Stomach (tissue), 9 donors: ENCODE measurements around the gene C3orf70. TPM values are rescaled to one million over a fixed set of nuclear protein-coding genes. Genes with fewer than 3 reads are reported as not detected.

Experiments
- DNase-seq, 2 donors: peaks; one replicate each; pipeline versions ENCODE4 v3.0.0 to v3.0.0-alpha.2; 2013 to 2019
- H3K27ac ChIP-seq, 5 donors: fragments of 200-600 bp in 4 of 5; sonication (generic) in 4 of 5; one replicate each; pipeline ENCODE4 v1.5.1; 2013 to 2019; ENCODE audit warnings: mild to moderate bottlenecking in 1 of 5, moderate library complexity in 1 of 5
- H3K27me3 ChIP-seq, 3 donors: fragments of 200-600 bp; sonication (generic); one replicate each; pipeline ENCODE4 v1.5.1; 2017 to 2019; ENCODE audit warnings: mixed run types in 1 of 3
- H3K36me3 ChIP-seq, 4 donors: fragments of 200-600 bp; sonication (generic); 1 replicate in 3 of 4; 2 replicates in 1 of 4; pipeline ENCODE4 v1.5.1; 2016 to 2019
- H3K4me1 ChIP-seq, 4 donors: fragments of 200-600 bp; sonication (generic); one replicate each; pipeline ENCODE4 v1.5.1; 2016 to 2019
- H3K4me3 ChIP-seq, 4 donors: fragments of 200-600 bp; sonication (generic) in 3 of 4; one replicate each; pipeline ENCODE4 v1.5.1; 2016 to 2019; ENCODE audit warnings: mild to moderate bottlenecking in 1 of 4
- H3K9me3 ChIP-seq, 4 donors: fragments of 200-600 bp; sonication (generic); one replicate each; pipeline ENCODE4 v1.5.1; 2016 to 2019
- CTCF ChIP-seq, 7 experiments: fragments of 450-650 bp in 4 of 7; fragments of 200-600 bp in 3 of 7; sonication (generic) in 3 of 7; IDR thresholded peaks; one replicate each; pipeline ENCODE4 v1.5.1; 2016 to 2019; ENCODE audit warnings: antibody characterized with exemption in 7 of 7, control low read depth in 2 of 7, mild to moderate bottlenecking in 1 of 7
- EP300 ChIP-seq: sonication (generic); formaldehyde crosslinking; IDR thresholded peaks from one replicate; pipeline ENCODE4 v1.6.1; 2017; ENCODE audit warnings: antibody characterized with exemption
- POLR2A ChIP-seq, 4 donors: fragments of 450-650 bp; IDR thresholded peaks; one replicate each; pipeline ENCODE4 v1.6.1; 2016; ENCODE audit warnings: antibody characterized with exemption in 4 of 4, control low read depth in 2 of 4, mild to moderate bottlenecking in 1 of 4, moderate library complexity in 1 of 4
- POLR2AphosphoS5 ChIP-seq, 3 donors: sonication (generic); formaldehyde crosslinking; IDR thresholded peaks; one replicate each; pipeline ENCODE4 v1.6.1; 2016; ENCODE audit warnings: antibody characterized with exemption in 3 of 3
- WGBS, 5 donors: extraction: QIAGEN DNeasy Blood & Tissue Kit in 3 of 5; methylation state at CpG; one replicate each; pipeline versions ENCODE4 v1.1.5 to v1.1.7; 2013 to 2018; 5-methylcytosine and 5-hydroxymethylcytosine counted together
- intact Hi-C: fragments of 100-400 bp; cut with DNase I; formaldehyde crosslinking; loops from one replicate; pipeline ENCODE4 v1.15.1; 2023; ENCODE audit warnings: low total_unique reads
- polyA plus RNA-seq, 3 donors: library from polyadenylated mRNA; stranded (reverse); fragments of 200-250 nt; gene quantifications; one replicate each; pipeline ENCODE4 v1.2.3, GENCODE V29; 2013
- total RNA-seq, 5 donors: library from RNA; depleted of rRNA; stranded (reverse); fragments of >200 nt; gene quantifications; one replicate each; pipeline versions ENCODE4 v1.1.0 to v1.2.3, GENCODE V29; 2014 to 2016
- donor health status: healthy with polysubstance abuse.
- donor health status: Bipolar disorder and iron deficiency.
- donor health status: healthy.

C3orf70 gene
- total and polyA plus RNA-seq, 8 donors = 0.92 to 33.5 (median 6.6) TPM

- Histone ChIP-seq H3K4me3 (no peak overlapping the region), H3K9me3 (no peaks in the 10 kb centered on the region), H3K36me3 (peaks cover 0 to 29% (median 18%) of the 10 kb centered on the region in 4 donors), H3K27ac (no peak overlapping the region), H3K4me1 (peaks cover 0 to 8% (median 3%) of the 10 kb centered on the region in 4 donors), H3K27me3 (no peaks in the 10 kb centered on the region)
- intact Hi-C loops = no loop called here
- 26 to 57% (median 47%) methylated on average over 1 of the region's 1 CpG for WGBS, 5 donors
- TF ChIP-seq POLR2AphosphoS5 (IDR thresholded peaks at IDR 0.05) = no peak
- no peak for TF ChIP-seq EP300
- TF ChIP-seq POLR2A (IDR thresholded peaks at IDR 0.05) = no peak
- TF ChIP-seq CTCF (IDR thresholded peaks at IDR 0.05) = no peak
- no peak for DNase-seq
Observed at GRCh38 chr3:185079625-185080024, 73.2 kb downstream of the C3orf70 start.

GRCh38 chr3:185076219-185076618 is 76.6 kb downstream of the C3orf70 start:
- WGBS, 5 donors = 69 to 81% (median 71%) methylated on average over 8 of the region's 8 CpGs
- intact Hi-C loops = no loop called here
- H3K4me1 ChIP-seq = peaks cover 0 to 6% (median 2%) of the 10 kb centered on the region in 4 donors
- no peak for DNase-seq
- H3K4me3 ChIP-seq = no peak overlapping the region
- H3K27ac ChIP-seq = no peak overlapping the region
- no peaks in the 10 kb centered on the region for H3K9me3 ChIP-seq
- TF ChIP-seq POLR2A (IDR thresholded peaks at IDR 0.05) = no peak
- no peak for TF ChIP-seq POLR2AphosphoS5 (IDR thresholded peaks at IDR 0.05)
- no peak for TF ChIP-seq CTCF (IDR thresholded peaks at IDR 0.05)
- no peak for TF ChIP-seq EP300
- no peaks in the 10 kb centered on the region for H3K27me3 ChIP-seq
- peaks cover 0 to 10% (median 7%) of the 10 kb centered on the region in 4 donors for H3K36me3 ChIP-seq

- TF ChIP-seq POLR2A (IDR thresholded peaks at IDR 0.05) (no peak), POLR2AphosphoS5 (IDR thresholded peaks at IDR 0.05) (no peak), CTCF (IDR thresholded peaks at IDR 0.05) (no peak), EP300 (no peak)
- no peak overlapping the region for H3K4me3 ChIP-seq
- no peak overlapping the region for H3K27ac ChIP-seq
- H3K27me3 ChIP-seq = no peaks in the 10 kb centered on the region
- peaks cover 0 to 6% (median 2%) of the 10 kb centered on the region in 4 donors for H3K4me1 ChIP-seq
- no peak for DNase-seq
- no peaks in the 10 kb centered on the region for H3K9me3 ChIP-seq
- H3K36me3 ChIP-seq = peaks cover 0 to 4% (median 2%) of the 10 kb centered on the region in 4 donors
- WGBS, 5 donors = 87 to 96% (median 94%) methylated on average over 13 of the region's 13 CpGs
- intact Hi-C loops = no loop called here
Observed at GRCh38 chr3:185075547-185075946, 77.3 kb downstream of the C3orf70 start.

- WGBS, 5 donors = 48 to 70% (median 69%) methylated on average over 3 to 7 of the region's 7 CpGs
- no peaks in the 10 kb centered on the region for H3K27me3 ChIP-seq
- no peak for DNase-seq
- no peaks in the 10 kb centered on the region for H3K36me3 ChIP-seq
- no peaks in the 10 kb centered on the region for H3K9me3 ChIP-seq
- intact Hi-C loops = no loop called here
- no peak overlapping the region for H3K27ac ChIP-seq
- H3K4me1 ChIP-seq = no peaks in the 10 kb centered on the region
- no peak for TF ChIP-seq POLR2A (IDR thresholded peaks at IDR 0.05)
- TF ChIP-seq POLR2AphosphoS5 (IDR thresholded peaks at IDR 0.05) = no peak
- no peak for TF ChIP-seq CTCF (IDR thresholded peaks at IDR 0.05)
- no peak for TF ChIP-seq EP300
- H3K4me3 ChIP-seq = no peak overlapping the region
Observed at GRCh38 chr3:185071287-185071800, 81.5 kb downstream of the C3orf70 start.
